Measurements from ENCODE around the gene RHOA. TPM values are rescaled to one million over a fixed set of nuclear protein-coding genes. Genes with fewer than 3 reads are reported as not detected.

The RHOA gene
- total and polyA plus RNA-seq, 2 of the 13 experiments (the other 11 are each of a cell fraction or from before 2014, with no cell fraction given), result 131 to 177 TPM

GRCh38 chr3:49422379-49423248, 10.8 kb upstream of the RHOA start, which contains the start of gene AMT (continued):
- TF ChIP-seq, protein P1, sequence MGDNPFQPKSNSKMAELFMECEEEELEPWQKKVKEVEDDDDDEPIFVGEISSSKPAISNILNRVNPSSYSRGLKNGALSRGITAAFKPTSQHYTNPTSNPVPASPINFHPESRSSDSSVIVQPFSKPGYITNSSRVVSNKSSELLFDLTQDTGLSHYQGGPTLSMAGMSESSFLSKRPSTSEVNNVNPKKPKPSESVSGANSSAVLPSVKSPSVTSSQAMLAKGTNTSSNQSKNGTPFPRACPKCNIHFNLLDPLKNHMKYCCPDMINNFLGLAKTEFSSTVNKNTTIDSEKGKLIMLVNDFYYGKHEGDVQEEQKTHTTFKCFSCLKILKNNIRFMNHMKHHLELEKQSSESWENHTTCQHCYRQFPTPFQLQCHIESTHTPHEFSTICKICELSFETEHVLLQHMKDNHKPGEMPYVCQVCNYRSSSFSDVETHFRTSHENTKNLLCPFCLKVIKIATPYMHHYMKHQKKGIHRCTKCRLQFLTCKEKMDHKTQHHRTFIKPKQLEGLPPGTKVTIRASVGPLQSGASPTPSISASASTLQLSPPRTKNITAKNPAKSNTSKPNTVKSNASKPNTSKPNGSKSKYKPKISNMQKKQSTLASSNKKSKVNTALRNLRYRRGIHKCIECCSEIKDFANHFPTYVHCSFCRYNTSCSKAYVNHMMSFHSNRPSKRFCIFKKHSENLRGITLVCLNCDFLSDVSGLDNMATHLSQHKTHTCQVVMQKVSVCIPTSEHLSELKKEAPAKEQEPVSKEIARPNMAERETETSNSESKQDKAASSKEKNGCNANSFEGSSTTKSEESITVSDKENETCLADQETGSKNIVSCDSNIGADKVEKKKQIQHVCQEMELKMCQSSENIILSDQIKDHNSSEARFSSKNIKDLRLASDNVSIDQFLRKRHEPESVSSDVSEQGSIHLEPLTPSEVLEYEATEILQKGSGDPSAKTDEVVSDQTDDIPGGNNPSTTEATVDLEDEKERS (CRISPR knock-in tag; IDR thresholded peaks at IDR 0.05), result 0 out of 2 replicates have a peak, but pooled peaks have one; percentile 14
- TF ChIP-seq SOX6 (IDR thresholded peaks at IDR 0.05) (no peak), SOX6 (CRISPR knock-in tag; IDR thresholded peaks at IDR 0.05) (peak; percentile 66), SMARCE1 (IDR thresholded peaks at IDR 0.05; ENCODE audit: borderline replicate concordance) (no peak), ZNF205 (CRISPR knock-in tag; IDR thresholded peaks at IDR 0.05) (no peak; the same call in 1 of the 2 replicates), ZNF749 (CRISPR knock-in tag; IDR thresholded peaks at IDR 0.05; ENCODE audit: borderline replicate concordance) (no peak), MBNL3 (CRISPR knock-in tag; conservative IDR thresholded peaks at IDR 0.05) (no peak), MTA3 (CRISPR knock-in tag; IDR thresholded peaks at IDR 0.05) (no peak), TIGD3 (CRISPR knock-in tag; IDR thresholded peaks at IDR 0.05; ENCODE audit: borderline replicate concordance) (no peak), HCFC1 (IDR thresholded peaks at IDR 0.05; ENCODE audit: low read depth, low read length) (peak; percentile 81), ZNF225 (CRISPR knock-in tag; IDR thresholded peaks at IDR 0.05) (no peak), ZBTB37 (CRISPR knock-in tag; IDR thresholded peaks at IDR 0.05) (no peak), ZKSCAN8 (CRISPR knock-in tag; IDR thresholded peaks at IDR 0.05; ENCODE audit: borderline replicate concordance) (no peak), PRPF4 (IDR thresholded peaks at IDR 0.05; ENCODE audit: low read depth, low read length, poor library complexity, severe bottlenecking) (no peak)
- TF ChIP-seq, protein P2, sequence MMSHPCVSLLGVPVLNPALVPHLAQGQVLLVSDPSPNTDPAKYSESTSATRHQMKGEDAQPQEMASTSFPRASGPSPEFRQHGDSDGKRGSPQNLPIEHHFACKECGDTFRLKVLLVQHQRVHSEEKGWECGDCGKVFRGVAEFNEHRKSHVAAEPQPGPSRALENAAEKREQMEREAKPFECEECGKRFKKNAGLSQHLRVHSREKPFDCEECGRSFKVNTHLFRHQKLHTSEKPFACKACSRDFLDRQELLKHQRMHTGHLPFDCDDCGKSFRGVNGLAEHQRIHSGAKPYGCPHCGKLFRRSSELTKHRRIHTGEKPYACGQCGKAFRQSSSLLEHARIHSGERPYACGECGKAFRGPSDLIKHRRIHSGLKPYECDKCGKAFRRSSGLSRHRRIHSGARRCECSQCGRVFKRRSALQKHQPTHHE (CRISPR knock-in tag; IDR thresholded peaks at IDR 0.05; ENCODE audit: borderline replicate concordance), result no peak
- TF ChIP-seq, protein P3, sequence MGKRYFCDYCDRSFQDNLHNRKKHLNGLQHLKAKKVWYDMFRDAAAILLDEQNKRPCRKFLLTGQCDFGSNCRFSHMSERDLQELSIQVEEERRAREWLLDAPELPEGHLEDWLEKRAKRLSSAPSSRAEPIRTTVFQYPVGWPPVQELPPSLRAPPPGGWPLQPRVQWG (CRISPR knock-in tag; IDR thresholded peaks at IDR 0.05; ENCODE audit: borderline replicate concordance, low read depth), result no peak
